ENCODE results near the gene EFNA1. TPM values are rescaled to one million over a fixed set of nuclear protein-coding genes. Genes with fewer than 3 reads are reported as not detected.

EFNA1 gene
- total RNA-seq, 1 experiment from 2014 or later = 19.7 TPM

- TF ChIP-seq REST (IDR thresholded peaks at IDR 0.05; ENCODE audit: low read depth) = no peak
- no peak for TF ChIP-seq CEBPB (IDR thresholded peaks at IDR 0.05; ENCODE audit: low read depth)
- TF ChIP-seq ZNF274 (IDR thresholded peaks at IDR 0.05; ENCODE audit: low read depth, low read length) = no peak
- TF ChIP-seq CBX3 (IDR thresholded peaks at IDR 0.05; ENCODE audit: low read depth) = no peak
These were observed 12.4 kb downstream of the EFNA1 start, which contains the start of gene DPM3 (continued) for GRCh38 chr1:155139895-155140629.

GRCh38 chr1:155140630-155140953 is 12.9 kb downstream of the EFNA1 start:
- ChIA-PET RAD21 (ENCODE audit: low non-redundant PET in 1 of 2, low total read pairs in 2 of 2, uncharacterized antibody in 2 of 2, unreplicated experiment in 2 of 2) (interaction anchor here in 1 of 2 experiments (0.7 kb wide), 1 partner anchor 26 kb away, joined by 6 read pairs; no protein-coding TSS in a partner anchor), CTCF (interaction anchor here (1.1 kb wide), 1 partner anchor 27 kb away, joined by 3 read pairs; no protein-coding TSS in a partner anchor), POLR2A (interaction anchor here (1.1 to 1.7 kb wide), 2 partner anchors 49 to 62 kb away, joined by 3 to 4 read pairs; partner anchors contain the start of gene EFNA3)
- Histone ChIP-seq H3K4me1 (ENCODE audit: control insufficient read depth in 1 of 2, insufficient read depth in 2 of 2, low read length in 2 of 2) (peaks cover 15 to 28% of the 10 kb centered on the region in 2 experiments), H3K36me3 (ENCODE audit: control insufficient read depth in 1 of 2, insufficient read depth in 2 of 2, low read length in 2 of 2) (0 out of 4 replicates have a peak, but pooled peaks cover 0 to 2% of the 10 kb centered on the region in 2 experiments), H3K9me3 (ENCODE audit: control insufficient read depth in 1 of 2, insufficient read depth in 1 of 2, low read depth in 1 of 2, low read length in 2 of 2) (no peaks in the 10 kb centered on the region), H4K20me1 (ENCODE audit: insufficient read depth) (no peaks in the 10 kb centered on the region), H3K9ac (ENCODE audit: low read length) (peak overlapping the region; percentile 94), H3K9me2 (ENCODE audit: insufficient read depth) (no peaks in the 10 kb centered on the region), H3K27me3 (ENCODE audit: insufficient read depth, low read length) (no peaks in the 10 kb centered on the region), H3K4me2 (ENCODE audit: low read length) (peak overlapping the region; percentile 86), H3K4me3 (replicated peaks in 1 of 2; ENCODE audit: low read depth in 1 of 2, low read length in 2 of 2) (peak overlapping the region; percentile 96 to 98), H3K79me2 (ENCODE audit: insufficient read depth, low read length) (peaks cover 40% of the 10 kb centered on the region), H2AFZ (ENCODE audit: low read depth, low read length, poor library complexity, severe bottlenecking) (peak overlapping the region; percentile 90), H3K27ac (ENCODE audit: low read depth, low read length) (peak overlapping the region; percentile 86)
- intact Hi-C loops (cut with micrococcal nuclease) = no loop called here
- DNase-seq (ENCODE audit: low read depth, low spot score) (no peak), ATAC-seq (no peak)
- no TSS peak for BruUV-seq (replicated peaks)
- TF ChIP-seq MAX (IDR thresholded peaks at IDR 0.05) (no peak), POLR2A (IDR thresholded peaks at IDR 0.05; ENCODE audit: borderline replicate concordance, extremely low read depth, insufficient read depth, insufficient read length) (no peak), YY1 (IDR thresholded peaks at IDR 0.05; ENCODE audit: extremely low read depth, insufficient replicate concordance, low read depth, low read length) (no peak), FOSL1 (IDR thresholded peaks at IDR 0.05; ENCODE audit: low read depth) (no peak), TCF7L2 (IDR thresholded peaks at IDR 0.05; ENCODE audit: borderline replicate concordance, extremely low read depth, insufficient read depth, insufficient read length) (no peak), ZBTB33 (IDR thresholded peaks at IDR 0.05; ENCODE audit: extremely low read depth, insufficient replicate concordance, low read length) (no peak), SP1 (IDR thresholded peaks at IDR 0.05; ENCODE audit: low read depth) (no peak), EGR1 (IDR thresholded peaks at IDR 0.05; ENCODE audit: low read depth) (no peak), JUND (IDR thresholded peaks at IDR 0.05) (no peak), SIN3A (IDR thresholded peaks at IDR 0.05; ENCODE audit: low read depth) (no peak), POLR2AphosphoS5 (IDR thresholded peaks at IDR 0.05; ENCODE audit: low read depth, low read length) (no peak), REST (IDR thresholded peaks at IDR 0.05; ENCODE audit: low read depth) (no peak)

Data from HCT116 (cell line).